Stimulated activated CD8-positive, alpha-beta memory T cell treated with anti-CD3 and anti-CD28 coated beads, Interleukin-4, amount 100 ng/mL, for 4 hours (primary cell): ENCODE data around the gene GATB.
"Not testable (repeated sequence)": the region's sequence is repeated elsewhere in the genome, so short reads cannot be mapped to it uniquely, and the experiment has no call there.

Experiments
- DNase-seq, 2 donors: peaks; one replicate each; pipeline ENCODE4 v3.0.0-alpha.2; 2020; ENCODE audit warnings: low read depth in 2 of 2, low spot score in 1 of 2

The GATB gene

GRCh38 chr4:151731670-151732069, 29.1 kb downstream of the GATB start:
- not testable (repeated sequence) for DNase-seq

DNA sequence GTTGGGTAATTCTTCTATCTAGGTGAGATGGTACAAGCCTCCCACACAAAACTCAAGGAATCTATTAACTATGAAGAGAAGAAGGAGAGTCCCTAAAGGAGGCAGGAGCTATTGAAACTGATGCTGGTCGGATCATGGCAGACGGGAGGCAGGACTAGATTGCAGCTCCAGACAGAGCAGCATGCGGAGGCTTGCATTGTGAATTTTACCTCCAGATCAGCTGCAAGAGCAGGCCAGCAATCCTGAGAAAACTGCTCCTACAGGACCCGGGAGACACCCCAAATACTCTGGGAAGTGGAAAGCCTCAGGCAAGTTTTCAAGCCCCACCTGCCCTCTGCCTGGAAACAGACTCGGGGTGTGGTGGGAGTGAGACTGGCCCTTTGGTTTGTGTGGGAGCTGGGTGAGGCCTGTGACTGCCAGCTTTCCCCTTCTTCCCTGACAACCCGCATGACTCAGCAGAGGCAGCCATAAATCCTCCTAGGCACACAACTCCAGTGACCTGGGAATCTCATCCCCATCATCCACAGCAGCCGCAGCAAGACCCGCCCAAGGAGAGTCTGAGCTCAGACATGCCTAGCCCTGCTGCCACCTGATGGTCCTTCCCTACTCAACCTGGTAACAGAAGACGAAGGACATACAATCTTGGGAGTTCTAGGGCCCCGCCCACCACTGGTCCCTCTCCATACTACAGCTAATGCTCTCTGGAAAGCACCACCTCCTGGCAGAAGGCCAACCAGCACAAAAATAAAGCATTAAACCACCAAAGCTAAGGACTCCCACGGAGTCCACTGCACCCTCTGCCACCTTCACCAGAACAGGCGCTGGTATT, 30.9 kb downstream of the GATB start:
- DNase-seq, result no peak

GRCh38 chr4:151728679-151729078, 32.1 kb downstream of the GATB start:
- no peak for DNase-seq

DNA sequence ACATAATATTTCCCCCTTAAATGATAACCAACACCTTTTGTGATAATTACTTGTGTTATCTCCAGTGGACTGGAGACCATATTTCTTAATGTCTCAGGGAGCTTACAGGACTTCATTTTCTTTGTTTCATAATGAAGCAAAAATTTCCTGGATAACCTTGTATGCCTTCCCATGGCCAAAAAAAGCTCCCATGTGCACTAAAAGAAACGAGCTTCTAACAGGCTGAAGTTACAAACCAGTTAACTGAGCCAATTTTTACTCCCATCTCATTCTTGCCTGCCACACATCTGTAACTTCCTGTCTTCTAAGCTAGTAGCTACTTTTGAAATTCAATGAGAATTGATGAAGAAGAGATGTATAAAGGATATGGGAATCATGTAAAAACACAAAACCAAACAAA, 32.8 kb downstream of the GATB start:
- DNase-seq, result no peak

- DNase-seq, result no peak
Measured at GRCh38 chr4:151727365-151727764, 33.4 kb downstream of the GATB start.

- no peak for DNase-seq
Measured at GRCh38 chr4:151725087-151725486, 35.7 kb downstream of the GATB start.

- no peak for DNase-seq
Measured at GRCh38 chr4:151721916-151722315, 38.9 kb downstream of the GATB start.

DNA sequence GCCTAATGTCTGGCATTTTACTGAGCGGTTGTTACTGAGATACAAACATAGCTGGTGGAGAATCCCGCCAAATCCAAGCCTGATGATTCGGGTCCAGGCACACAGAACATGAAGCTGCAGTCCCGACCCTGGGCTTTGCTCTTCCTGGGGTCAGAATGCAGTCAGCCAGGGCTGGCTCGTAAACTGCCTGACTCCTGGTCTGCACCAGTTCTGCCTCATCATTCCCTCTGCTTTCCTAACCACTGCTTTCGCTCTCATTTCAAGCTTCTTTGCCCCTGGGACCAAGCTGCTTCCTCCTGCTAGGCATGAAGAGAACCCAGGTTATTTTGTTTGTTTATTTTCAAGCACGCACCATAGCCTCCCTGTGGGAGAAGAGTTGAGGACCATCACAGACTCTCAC, 39.3 kb downstream of the GATB start:
- DNase-seq, result no peak

GRCh38 chr4:151719956-151720334, 40.9 kb downstream of the GATB start:
- DNase-seq, result no peak

- DNase-seq, result no peak
Measured at GRCh38 chr4:151718984-151719955, 41.5 kb downstream of the GATB start.

- DNase-seq, result no peak
Measured at GRCh38 chr4:151717909-151718628, 42.7 kb downstream of the GATB start.

GRCh38 chr4:151717314-151717713, 43.5 kb downstream of the GATB start:
- no peak for DNase-seq

DNA sequence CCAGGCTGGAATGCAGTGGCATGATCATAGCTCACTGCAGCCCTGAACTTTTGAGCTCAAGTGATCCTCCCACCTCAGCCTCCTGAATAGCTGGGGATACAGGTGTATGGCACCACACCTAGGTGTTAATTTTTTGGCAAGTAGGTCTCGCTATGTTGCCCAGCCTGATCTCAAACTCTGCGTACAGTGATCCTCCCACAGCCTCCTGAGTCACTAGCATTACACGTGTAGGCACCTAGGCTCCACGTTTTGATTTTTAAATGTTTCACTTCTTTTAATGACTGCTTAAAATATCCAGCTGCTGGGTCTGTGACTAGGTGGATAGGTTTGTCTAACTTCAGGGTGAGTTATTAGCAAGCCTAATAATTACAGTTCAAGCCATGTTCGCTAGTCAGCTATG, 44.5 kb downstream of the GATB start:
- DNase-seq, result no peak

GRCh38 chr4:151715881-151716280, 44.9 kb downstream of the GATB start:
- DNase-seq, result no peak

DNA sequence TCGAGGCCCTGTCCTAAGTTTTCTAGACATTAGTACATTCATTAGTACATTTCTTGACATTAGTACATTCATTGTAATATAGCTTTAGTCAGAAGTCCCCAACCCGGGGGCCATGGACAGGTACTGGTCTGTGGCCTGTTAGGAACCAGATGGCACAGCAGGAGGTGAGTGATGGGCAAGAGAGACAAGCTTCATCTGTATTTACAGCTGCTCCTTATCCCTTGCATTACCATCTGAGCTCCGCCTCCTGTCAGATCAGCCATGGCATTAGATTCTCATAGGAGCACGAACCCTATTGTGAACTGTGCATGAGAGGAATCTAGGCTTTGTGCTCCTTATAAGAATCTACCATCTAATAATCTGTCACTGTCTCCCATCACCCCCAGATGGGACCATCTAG, 48.0 kb downstream of the GATB start:
- DNase-seq, result no peak

DNA sequence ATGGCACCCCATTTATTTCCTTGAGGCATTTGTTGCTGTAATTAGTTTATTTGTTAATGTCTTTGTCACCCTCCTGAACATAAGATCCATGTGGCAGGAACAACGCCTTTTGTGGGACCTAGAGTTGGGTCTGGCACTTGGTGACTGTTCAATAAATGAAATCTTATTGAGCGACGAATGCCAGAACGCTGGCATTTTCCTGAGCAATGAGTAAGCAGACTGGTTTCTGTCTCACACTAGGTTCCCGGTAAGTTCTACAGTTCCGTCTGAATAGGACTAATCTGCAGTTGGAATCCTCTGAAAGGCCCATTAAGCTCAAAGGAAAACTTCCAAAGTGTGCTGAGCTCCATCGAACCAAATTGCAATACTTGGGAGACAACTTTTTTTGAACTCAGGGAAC, 49.2 kb downstream of the GATB start:
- no peak for DNase-seq

GRCh38 chr4:151709587-151709986, 51.2 kb downstream of the GATB start:
- DNase-seq, result no peak

- DNase-seq, result no peak
Measured at GRCh38 chr4:151709071-151709470, 51.7 kb downstream of the GATB start.

GRCh38 chr4:151708100-151708499, 52.7 kb downstream of the GATB start:
- no peak for DNase-seq

DNA sequence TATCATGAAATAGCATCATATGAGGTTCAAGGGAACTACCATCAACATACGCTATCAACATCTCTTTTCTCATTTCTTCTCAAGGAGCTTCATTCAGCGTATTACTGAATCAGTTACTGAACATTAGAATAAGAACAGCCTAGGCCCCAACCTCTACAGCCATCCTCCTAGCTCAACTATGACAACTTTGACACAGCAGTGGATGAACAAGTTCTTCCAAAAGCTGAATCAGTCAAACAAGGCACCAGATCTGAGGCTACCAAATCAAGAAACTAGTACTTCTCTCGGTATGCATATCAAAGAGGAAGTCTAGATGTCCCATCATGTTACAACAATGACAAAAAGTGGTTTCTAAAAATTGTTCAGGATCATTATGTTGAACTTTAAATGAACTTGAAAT, 57.4 kb downstream of the GATB start:
- DNase-seq, result no peak

DNA sequence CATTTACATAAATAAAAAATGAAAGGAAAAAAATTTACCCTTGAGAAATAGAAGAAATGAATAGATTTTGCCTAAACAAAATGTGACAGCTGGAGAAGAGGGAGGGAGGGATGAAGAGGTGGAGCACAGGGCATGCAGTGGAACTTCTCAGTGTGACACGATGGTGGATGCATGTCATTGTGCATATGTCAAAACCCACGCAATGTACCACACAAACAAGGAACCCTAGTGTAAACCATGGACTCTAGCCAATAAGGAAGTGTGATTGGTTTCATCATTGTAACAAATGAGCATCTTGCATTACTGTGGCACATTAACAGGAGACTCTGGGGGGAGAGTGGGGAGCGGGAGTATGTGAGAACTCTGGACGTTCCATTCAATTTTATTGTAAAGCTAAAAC, 58.6 kb downstream of the GATB start:
- no peak for DNase-seq
